Left cardiac atrium (tissue), 4 donors: ENCODE data around the gene SNRK. TPM values are rescaled to one million over a fixed set of nuclear protein-coding genes. Genes with fewer than 3 reads are reported as not detected.

Experiments used
- ATAC-seq, 2 donors: fragments of 200-7000 bp; cut with Tn5 transposase; one replicate each; pipeline ENCODE4 v1.9.1; 2020; ENCODE audit warnings: mild to moderate bottlenecking in 2 of 2, moderate library complexity in 2 of 2
- DNase-seq: peaks from one replicate; pipeline ENCODE4 v3.0.0-alpha.2; 2020
- intact Hi-C, 2 donors: fragments of 100-400 bp; cut with DNase I; formaldehyde crosslinking; loops; one replicate each; pipeline versions ENCODE4 v1.14.1 to v1.15.1; 2022 to 2023
- total RNA-seq, 2 donors: library from RNA; stranded (reverse); fragmentation: NEBNext Ultra II Directional; extraction: Animal tissue kit (Norgen Biotek cat#: 25700); gene quantifications; one replicate each; pipeline ENCODE4 v1.2.1, GENCODE V29; 2021
- donor health status: DM: no; HTN: yes; CAD: no.
- donor health status: DM: no; HTN: yes; CAD: no; lungs with severe emphysema.
- donor health status: DM: yes; HTN: yes; CAD: no.
- donor health status: Dilated cardiomyopathy.

The SNRK gene
- total RNA-seq, 2 donors from 2014 or later: 20.2 to 29.3 TPM

- DNase-seq (no peak), ATAC-seq (no peak)
- intact Hi-C loops: no loop called here
Observed at GRCh38 chr3:43266995-43267394, 19.3 kb upstream of the SNRK start.

- ATAC-seq: no peak
- no peak for DNase-seq
- intact Hi-C loops: no loop called here
Observed at GRCh38 chr3:43268636-43269035, 17.7 kb upstream of the SNRK start.

- ATAC-seq: no peak
- DNase-seq: no peak
- intact Hi-C loops: no loop called here
Observed at GRCh38 chr3:43270078-43270477, 16.3 kb upstream of the SNRK start.

- no peak for DNase-seq
- intact Hi-C loops: no loop called here
- no peak for ATAC-seq
Observed at GRCh38 chr3:43273416-43273815, 12.9 kb upstream of the SNRK start.

GRCh38 chr3:43279082-43279481, 7.3 kb upstream of the SNRK start:
- intact Hi-C loops: no loop called here
- ATAC-seq (no peak), DNase-seq (no peak)

- ATAC-seq (no peak), DNase-seq (no peak)
- intact Hi-C loops: no loop called here
Observed at GRCh38 chr3:43279532-43279931, 6.8 kb upstream of the SNRK start.

GRCh38 chr3:43281020-43281419, 5.3 kb upstream of the SNRK start:
- DNase-seq: no peak
- intact Hi-C loops: loop anchor here in 1 of 2 donors (10.0 kb wide), 2 partner anchors 56 to 116 kb away; no protein-coding TSS in a partner anchor
- ATAC-seq: no peak

- intact Hi-C loops: loop anchor here in 1 of 2 donors (10.0 kb wide), 2 partner anchors 59 to 119 kb away; no protein-coding TSS in a partner anchor
- DNase-seq (no peak), ATAC-seq (no peak)
Observed at GRCh38 chr3:43284171-43284570, 2.2 kb upstream of the SNRK start.

GRCh38 chr3:43285644-43286043, 696 bp upstream of the SNRK start:
- DNase-seq (no peak), ATAC-seq (no peak)
- intact Hi-C loops: loop anchor here (5.0 to 10.0 kb wide), 4 partner anchors 61 to 217 kb away; no protein-coding TSS in a partner anchor

- ATAC-seq: peak; percentile 16 to 23
- intact Hi-C loops: loop anchor here (5.0 to 10.0 kb wide), 4 partner anchors 62 to 215 kb away; no protein-coding TSS in a partner anchor
- no peak for DNase-seq
Observed at GRCh38 chr3:43286841-43287499, 630 bp downstream of the SNRK start.

- intact Hi-C loops: loop anchor here (5.0 to 10.0 kb wide), 4 partner anchors 63 to 215 kb away; no protein-coding TSS in a partner anchor
- ATAC-seq: no peak
Observed at GRCh38 chr3:43287500-43287873, 1.1 kb downstream of the SNRK start.

GRCh38 chr3:43288366-43288765, 2.0 kb downstream of the SNRK start:
- ATAC-seq (peak in 1 of 2 donors; percentile 14), DNase-seq (no peak)
- intact Hi-C loops: loop anchor here (5.0 to 10.0 kb wide), 4 partner anchors 64 to 214 kb away; no protein-coding TSS in a partner anchor

More at GRCh38 chr3:43287500-43287873, 1.1 kb downstream of the SNRK start:
- no peak for DNase-seq

- no peak for ATAC-seq
- intact Hi-C loops: loop anchor here (5.0 to 10.0 kb wide), 4 partner anchors 64 to 213 kb away; no protein-coding TSS in a partner anchor
- DNase-seq: no peak
Observed at GRCh38 chr3:43288850-43289249, 2.5 kb downstream of the SNRK start.

- intact Hi-C loops: loop anchor here (5.0 to 10.0 kb wide), 4 partner anchors 65 to 213 kb away; no protein-coding TSS in a partner anchor
- DNase-seq: no peak
Observed at GRCh38 chr3:43289401-43289800, 3.1 kb downstream of the SNRK start.

GRCh38 chr3:43289841-43290470, 3.6 kb downstream of the SNRK start:
- DNase-seq: no peak
- ATAC-seq: no peak
- intact Hi-C loops: loop anchor here (5.0 to 10.0 kb wide), 5 partner anchors 65 to 212 kb away; no protein-coding TSS in a partner anchor

More at GRCh38 chr3:43289401-43289800, 3.1 kb downstream of the SNRK start:
- ATAC-seq: no peak

- ATAC-seq (no peak), DNase-seq (no peak)
- intact Hi-C loops: loop anchor here in 1 of 2 donors (5.0 kb wide), 1 partner anchor 96 kb away; no protein-coding TSS in a partner anchor
Observed at GRCh38 chr3:43290956-43291355, 4.6 kb downstream of the SNRK start.

GRCh38 chr3:43291546-43291945, 5.2 kb downstream of the SNRK start:
- intact Hi-C loops: loop anchor here in 1 of 2 donors (5.0 kb wide), 1 partner anchor 96 kb away; no protein-coding TSS in a partner anchor
- ATAC-seq (no peak), DNase-seq (no peak)

GRCh38 chr3:43294975-43295374, 8.6 kb downstream of the SNRK start:
- ATAC-seq (no peak), DNase-seq (no peak)
- intact Hi-C loops: loop anchor here in 1 of 2 donors (5.0 kb wide), 1 partner anchor 92 kb away; no protein-coding TSS in a partner anchor

- intact Hi-C loops: no loop called here
- ATAC-seq (peak; percentile 57 to 75), DNase-seq (no peak)
Observed at GRCh38 chr3:43296565-43296964, 10.2 kb downstream of the SNRK start.

- DNase-seq: no peak
- ATAC-seq: peak; percentile 47 to 50
- intact Hi-C loops: no loop called here
Observed at GRCh38 chr3:43298292-43298691, 12.0 kb downstream of the SNRK start.
